ENCODE measurements around the gene NRP1.
"Not testable (repeated sequence)": the region's sequence is repeated elsewhere in the genome, so short reads cannot be mapped to it uniquely, and the experiment has no call there.

Gene NRP1

GRCh38 chr10:33237736-33238624 lies 96.5 kb downstream of the NRP1 start:
- DNase-seq = peak; percentile 97

GRCh38 chr10:33236916-33237315 lies 97.6 kb downstream of the NRP1 start:
- no peak for DNase-seq

GRCh38 chr10:33235951-33236350 lies 98.5 kb downstream of the NRP1 start:
- DNase-seq = no peak

GRCh38 chr10:33235251-33235884 lies 99.1 kb downstream of the NRP1 start:
- no peak for DNase-seq

- DNase-seq = peak; percentile 49
Observed at GRCh38 chr10:33234831-33235237, 99.6 kb downstream of the NRP1 start.

- peak; percentile 38 for DNase-seq
Observed at GRCh38 chr10:33233635-33234034, 100.8 kb downstream of the NRP1 start.

GRCh38 chr10:33233221-33233620 lies 101.2 kb downstream of the NRP1 start:
- DNase-seq = no peak

GRCh38 chr10:33231621-33232350 lies 102.7 kb downstream of the NRP1 start:
- no peak for DNase-seq

GRCh38 chr10:33229949-33230267 lies 104.6 kb downstream of the NRP1 start:
- no peak for DNase-seq

- peak; percentile 86 for DNase-seq
Observed at GRCh38 chr10:33229252-33229948, 105.1 kb downstream of the NRP1 start.

GRCh38 chr10:33228426-33228825 lies 106.0 kb downstream of the NRP1 start:
- no peak for DNase-seq

GRCh38 chr10:33227489-33227888 lies 107.0 kb downstream of the NRP1 start:
- no peak for DNase-seq

GRCh38 chr10:33224251-33224965 lies 110.1 kb downstream of the NRP1 start:
- no peak for DNase-seq

GRCh38 chr10:33223326-33224000 lies 111.0 kb downstream of the NRP1 start:
- DNase-seq = peak; percentile 58

GRCh38 chr10:33222304-33222703 lies 112.2 kb downstream of the NRP1 start:
- DNase-seq = not testable (repeated sequence)

GRCh38 chr10:33217854-33218253 lies 116.6 kb downstream of the NRP1 start:
- DNase-seq = no peak

GRCh38 chr10:33216661-33217427 lies 117.6 kb downstream of the NRP1 start:
- DNase-seq = peak; percentile 86

GRCh38 chr10:33215635-33216034 lies 118.8 kb downstream of the NRP1 start:
- peak; percentile 64 for DNase-seq

- DNase-seq = peak; percentile 87
Observed at GRCh38 chr10:33215154-33215553, 119.3 kb downstream of the NRP1 start.

GRCh38 chr10:33214174-33214573 lies 120.3 kb downstream of the NRP1 start:
- no peak for DNase-seq

All from fibroblast of skin of scalp (primary cell).